ENCODE results near the gene SEZ6L2.

The SEZ6L2 gene

GRCh38 chr16:29842732-29843346 is 56.5 kb downstream of the SEZ6L2 start:
- POLR2A ChIA-PET (ENCODE audit: low non-redundant PET), result no interaction called here
- H3K27ac ChIP-seq, result peak overlapping the region; percentile 36
- no peak for DNase-seq (ENCODE audit: low spot score)
- TF ChIP-seq CTCF (conservative IDR thresholded peaks at IDR 0.05; ENCODE audit: low read depth), result no peak
- CTCF ChIA-PET, result interaction anchor here (0.6 kb wide), 1 partner anchor 87 kb away, joined by 4 read pairs; no protein-coding TSS in a partner anchor

- ChIA-PET POLR2A (ENCODE audit: low non-redundant PET) (no interaction called here), CTCF (interaction anchor here (0.6 kb wide), 1 partner anchor 29 kb away, joined by 4 read pairs; no protein-coding TSS in a partner anchor)
- no peak for DNase-seq (ENCODE audit: low spot score)
These were observed 57.7 kb downstream of the SEZ6L2 start for GRCh38 chr16:29841631-29842030.

GRCh38 chr16:29840240-29840639 is 59.1 kb downstream of the SEZ6L2 start:
- POLR2A ChIA-PET (ENCODE audit: low non-redundant PET), result interaction anchor here (0.6 kb wide), 1 partner anchor 211 kb away, joined by 3 read pairs; no protein-coding TSS in a partner anchor
- no peak overlapping the region for H3K27ac ChIP-seq
- TF ChIP-seq CTCF (conservative IDR thresholded peaks at IDR 0.05; ENCODE audit: low read depth), result no peak
- DNase-seq (ENCODE audit: low spot score), result no peak
- CTCF ChIA-PET, result interaction anchor here (0.6 kb wide), 1 partner anchor 139 kb away, joined by 6 read pairs; no protein-coding TSS in a partner anchor

More at GRCh38 chr16:29841631-29842030, 57.7 kb downstream of the SEZ6L2 start:
- no peak for TF ChIP-seq CTCF (conservative IDR thresholded peaks at IDR 0.05; ENCODE audit: low read depth)
- no peak overlapping the region for H3K27ac ChIP-seq

GRCh38 chr16:29839822-29840221 is 59.5 kb downstream of the SEZ6L2 start:
- CTCF ChIA-PET, result interaction anchor here (0.6 to 0.7 kb wide), 2 partner anchors 140 to 184 kb away, joined by 3 to 6 read pairs; no protein-coding TSS in a partner anchor
- DNase-seq (ENCODE audit: low spot score), result no peak
- H3K27ac ChIP-seq, result no peak overlapping the region
- POLR2A ChIA-PET (ENCODE audit: low non-redundant PET), result interaction anchor here (0.6 kb wide), 1 partner anchor 212 kb away, joined by 3 read pairs; no protein-coding TSS in a partner anchor
- TF ChIP-seq CTCF (conservative IDR thresholded peaks at IDR 0.05; ENCODE audit: low read depth), result no peak

GRCh38 chr16:29837841-29838240 is 61.5 kb downstream of the SEZ6L2 start:
- no peak for DNase-seq (ENCODE audit: low spot score)
- no peak for TF ChIP-seq CTCF (conservative IDR thresholded peaks at IDR 0.05; ENCODE audit: low read depth)
- POLR2A ChIA-PET (ENCODE audit: low non-redundant PET), result no interaction called here
- CTCF ChIA-PET, result interaction anchor here (0.5 to 1.5 kb wide), 2 partner anchors 10 to 11 kb away, joined by 3 to 4 read pairs; no protein-coding TSS in a partner anchor
- no peak overlapping the region for H3K27ac ChIP-seq

GRCh38 chr16:29836623-29837022 is 62.7 kb downstream of the SEZ6L2 start:
- DNase-seq (ENCODE audit: low spot score), result no peak
- no peak overlapping the region for H3K27ac ChIP-seq
- no peak for TF ChIP-seq CTCF (conservative IDR thresholded peaks at IDR 0.05; ENCODE audit: low read depth)
- ChIA-PET CTCF (interaction anchor here (1.5 kb wide), 1 partner anchor 12 kb away, joined by 3 read pairs; no protein-coding TSS in a partner anchor), POLR2A (ENCODE audit: low non-redundant PET) (no interaction called here)

Measured in RWPE1 (cell line).